Measurements from ENCODE around the gene JAK1. TPM values are rescaled to one million over a fixed set of nuclear protein-coding genes. Genes with fewer than 3 reads are reported as not detected.

Gene JAK1
- total and polyA plus RNA-seq, 7 donors: 33.7 to 137 (median 101) TPM

- DNase-seq: no peak
- WGBS, 3 donors: 68 to 86% (median 74%) methylated on average over 5 of the region's 5 CpGs
- Histone ChIP-seq H3K27me3 (ENCODE audit: insufficient read depth in 3 of 3, low read length in 2 of 3) (no peaks in the 10 kb centered on the region), H3K9me3 (no peaks in the 10 kb centered on the region), H3K4me3 (no peak overlapping the region), H3K4me1 (peaks cover 8% of the 10 kb centered on the region), H3K36me3 (ENCODE audit: insufficient read depth in 1 of 2, low read depth in 1 of 2) (peaks cover 0 to 9% of the 10 kb centered on the region in 2 donors), H3K27ac (no peak overlapping the region)
- no peak for ATAC-seq
- intact Hi-C loops (cut with DNase I): no loop called here
- TF ChIP-seq, protein P1, sequence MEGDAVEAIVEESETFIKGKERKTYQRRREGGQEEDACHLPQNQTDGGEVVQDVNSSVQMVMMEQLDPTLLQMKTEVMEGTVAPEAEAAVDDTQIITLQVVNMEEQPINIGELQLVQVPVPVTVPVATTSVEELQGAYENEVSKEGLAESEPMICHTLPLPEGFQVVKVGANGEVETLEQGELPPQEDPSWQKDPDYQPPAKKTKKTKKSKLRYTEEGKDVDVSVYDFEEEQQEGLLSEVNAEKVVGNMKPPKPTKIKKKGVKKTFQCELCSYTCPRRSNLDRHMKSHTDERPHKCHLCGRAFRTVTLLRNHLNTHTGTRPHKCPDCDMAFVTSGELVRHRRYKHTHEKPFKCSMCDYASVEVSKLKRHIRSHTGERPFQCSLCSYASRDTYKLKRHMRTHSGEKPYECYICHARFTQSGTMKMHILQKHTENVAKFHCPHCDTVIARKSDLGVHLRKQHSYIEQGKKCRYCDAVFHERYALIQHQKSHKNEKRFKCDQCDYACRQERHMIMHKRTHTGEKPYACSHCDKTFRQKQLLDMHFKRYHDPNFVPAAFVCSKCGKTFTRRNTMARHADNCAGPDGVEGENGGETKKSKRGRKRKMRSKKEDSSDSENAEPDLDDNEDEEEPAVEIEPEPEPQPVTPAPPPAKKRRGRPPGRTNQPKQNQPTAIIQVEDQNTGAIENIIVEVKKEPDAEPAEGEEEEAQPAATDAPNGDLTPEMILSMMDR (IDR thresholded peaks at IDR 0.05): no peak
Observed at GRCh38 chr1:64983110-64983509, 16.8 kb upstream of the JAK1 start.

DNA sequence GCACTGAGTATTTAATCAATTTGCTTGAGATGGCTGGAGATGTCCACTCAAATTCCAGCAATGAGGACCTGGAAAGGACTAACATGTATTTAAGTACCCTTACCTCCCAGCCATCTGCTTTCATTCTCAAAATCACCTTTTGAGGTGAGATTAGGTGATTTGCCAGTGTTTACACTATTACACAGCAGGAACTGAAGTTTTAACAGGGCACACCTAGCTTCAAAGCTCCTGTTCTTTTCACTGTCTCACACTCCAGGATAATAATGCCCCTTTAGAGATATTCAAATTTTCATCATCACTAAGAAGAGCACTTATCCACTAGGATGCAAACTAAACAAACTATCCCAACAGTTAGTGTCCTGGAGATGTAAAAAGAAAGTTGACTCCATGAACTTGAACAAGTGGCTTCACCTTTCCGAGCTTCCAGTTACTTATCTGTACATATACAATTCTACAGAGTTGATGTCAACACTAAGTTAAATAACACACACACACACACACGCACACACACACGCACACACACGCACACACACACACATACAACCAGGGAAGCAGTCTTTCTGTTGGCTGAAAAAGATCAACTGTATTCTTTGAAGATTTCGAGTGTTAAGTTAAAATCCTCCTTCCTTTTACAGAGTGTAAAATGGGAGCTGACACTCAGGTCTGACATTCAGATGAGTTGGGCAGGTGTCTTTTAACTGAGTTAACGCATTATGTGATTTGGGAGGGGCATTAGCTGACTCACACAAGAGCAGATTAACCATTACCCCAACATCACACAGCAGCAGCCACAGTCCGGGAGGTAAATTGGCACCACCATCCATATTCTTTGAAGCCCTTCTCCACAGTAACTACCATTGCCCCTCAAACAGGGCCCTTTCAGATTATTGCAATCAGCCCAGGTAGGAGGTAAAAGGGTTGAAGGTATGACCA lies 15.5 kb upstream of the JAK1 start:
- no peaks in the 10 kb centered on the region for H3K4me1 ChIP-seq
- DNase-seq: no peak
- no peaks in the 10 kb centered on the region for H3K9me3 ChIP-seq
- ATAC-seq: no peak
- H3K36me3 ChIP-seq (ENCODE audit: insufficient read depth in 1 of 2, low read depth in 1 of 2): peaks cover 0 to 9% of the 10 kb centered on the region in 2 donors
- intact Hi-C loops (cut with DNase I): no loop called here
- H3K27ac ChIP-seq: no peak overlapping the region
- H3K27me3 ChIP-seq (ENCODE audit: insufficient read depth in 3 of 3, low read length in 2 of 3): no peaks in the 10 kb centered on the region
- TF ChIP-seq, protein P1 (IDR thresholded peaks at IDR 0.05): no peak
- no peak overlapping the region for H3K4me3 ChIP-seq
- WGBS, 3 donors: 78 to 91% (median 83%) methylated on average over 7 of the region's 7 CpGs

- DNase-seq (no peak), ATAC-seq (no peak)
- TF ChIP-seq, protein P1 (IDR thresholded peaks at IDR 0.05): no peak
- WGBS, 3 donors: 88 to 90% (median 89%) methylated on average over 8 of the region's 8 CpGs
- H3K4me1 ChIP-seq: no peaks in the 10 kb centered on the region
- no peak overlapping the region for H3K27ac ChIP-seq
- peaks cover 0 to 9% of the 10 kb centered on the region in 2 donors for H3K36me3 ChIP-seq (ENCODE audit: insufficient read depth in 1 of 2, low read depth in 1 of 2)
- H3K27me3 ChIP-seq (ENCODE audit: insufficient read depth in 3 of 3, low read length in 2 of 3): no peaks in the 10 kb centered on the region
- no peaks in the 10 kb centered on the region for H3K9me3 ChIP-seq
- H3K4me3 ChIP-seq: no peak overlapping the region
- intact Hi-C loops (cut with DNase I): no loop called here
Observed at GRCh38 chr1:64980745-64981600, 14.6 kb upstream of the JAK1 start.

DNA sequence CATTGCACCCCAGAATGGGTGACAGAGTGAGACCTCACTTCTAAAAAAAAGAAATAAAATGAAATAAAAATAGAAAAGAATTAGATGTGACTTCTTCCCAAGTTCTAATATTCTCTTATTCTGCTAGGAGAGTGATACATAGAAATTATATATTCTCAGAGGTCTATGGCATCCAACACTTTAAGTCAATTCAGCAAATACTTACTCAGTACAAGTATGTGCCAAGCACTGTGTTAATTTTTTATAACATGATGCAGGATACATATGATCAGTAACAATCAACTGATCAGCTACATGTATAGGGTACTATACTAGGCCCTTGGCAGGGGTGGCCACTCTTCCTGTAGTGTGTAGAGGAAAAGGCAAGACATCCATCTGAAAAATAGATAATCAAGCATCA lies 13.0 kb upstream of the JAK1 start:
- Histone ChIP-seq H3K27me3 (ENCODE audit: insufficient read depth in 3 of 3, low read length in 2 of 3) (no peaks in the 10 kb centered on the region), H3K27ac (no peak overlapping the region), H3K4me1 (no peaks in the 10 kb centered on the region), H3K4me3 (no peak overlapping the region), H3K36me3 (ENCODE audit: insufficient read depth in 1 of 2, low read depth in 1 of 2) (peaks cover 0 to 9% of the 10 kb centered on the region in 2 donors), H3K9me3 (no peaks in the 10 kb centered on the region)
- ATAC-seq (no peak), DNase-seq (no peak)
- TF ChIP-seq, protein P1 (IDR thresholded peaks at IDR 0.05): no peak
- intact Hi-C loops (cut with DNase I): no loop called here

Measured in psoas muscle (tissue), 8 donors.